ENCODE results near the gene KMT2B.
"Not testable (repeated sequence)": the region's sequence is repeated elsewhere in the genome, so short reads cannot be mapped to it uniquely, and the experiment has no call there.

Gene KMT2B

GRCh38 chr19:35675589-35676140, 42.1 kb upstream of the KMT2B start:
- TF ChIP-seq, protein P1, sequence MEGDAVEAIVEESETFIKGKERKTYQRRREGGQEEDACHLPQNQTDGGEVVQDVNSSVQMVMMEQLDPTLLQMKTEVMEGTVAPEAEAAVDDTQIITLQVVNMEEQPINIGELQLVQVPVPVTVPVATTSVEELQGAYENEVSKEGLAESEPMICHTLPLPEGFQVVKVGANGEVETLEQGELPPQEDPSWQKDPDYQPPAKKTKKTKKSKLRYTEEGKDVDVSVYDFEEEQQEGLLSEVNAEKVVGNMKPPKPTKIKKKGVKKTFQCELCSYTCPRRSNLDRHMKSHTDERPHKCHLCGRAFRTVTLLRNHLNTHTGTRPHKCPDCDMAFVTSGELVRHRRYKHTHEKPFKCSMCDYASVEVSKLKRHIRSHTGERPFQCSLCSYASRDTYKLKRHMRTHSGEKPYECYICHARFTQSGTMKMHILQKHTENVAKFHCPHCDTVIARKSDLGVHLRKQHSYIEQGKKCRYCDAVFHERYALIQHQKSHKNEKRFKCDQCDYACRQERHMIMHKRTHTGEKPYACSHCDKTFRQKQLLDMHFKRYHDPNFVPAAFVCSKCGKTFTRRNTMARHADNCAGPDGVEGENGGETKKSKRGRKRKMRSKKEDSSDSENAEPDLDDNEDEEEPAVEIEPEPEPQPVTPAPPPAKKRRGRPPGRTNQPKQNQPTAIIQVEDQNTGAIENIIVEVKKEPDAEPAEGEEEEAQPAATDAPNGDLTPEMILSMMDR (IDR thresholded peaks at IDR 0.05; ENCODE audit: insufficient read depth, low read length, missing control alignments), result no peak
- POLR2A ChIA-PET, result no interaction called here
- DNase-seq (ENCODE audit: low read depth, low spot score), result no peak
- CTCF ChIA-PET, result no interaction called here
- H3K4me3 ChIP-seq (ENCODE audit: low read depth, low read length), result no peak overlapping the region

GRCh38 chr19:35689836-35690235, 28.0 kb upstream of the KMT2B start:
- DNase-seq (ENCODE audit: low read depth, low spot score), result no peak
- POLR2A ChIA-PET, result no interaction called here
- no peak overlapping the region for H3K4me3 ChIP-seq (ENCODE audit: low read depth, low read length)
- CTCF ChIA-PET, result interaction anchor here (0.7 to 2.3 kb wide), 2 partner anchors 9 to 12 kb away, joined by 3 to 9 read pairs; no protein-coding TSS in a partner anchor
- TF ChIP-seq, protein P1 (IDR thresholded peaks at IDR 0.05; ENCODE audit: insufficient read depth, low read length, missing control alignments), result no peak

DNA sequence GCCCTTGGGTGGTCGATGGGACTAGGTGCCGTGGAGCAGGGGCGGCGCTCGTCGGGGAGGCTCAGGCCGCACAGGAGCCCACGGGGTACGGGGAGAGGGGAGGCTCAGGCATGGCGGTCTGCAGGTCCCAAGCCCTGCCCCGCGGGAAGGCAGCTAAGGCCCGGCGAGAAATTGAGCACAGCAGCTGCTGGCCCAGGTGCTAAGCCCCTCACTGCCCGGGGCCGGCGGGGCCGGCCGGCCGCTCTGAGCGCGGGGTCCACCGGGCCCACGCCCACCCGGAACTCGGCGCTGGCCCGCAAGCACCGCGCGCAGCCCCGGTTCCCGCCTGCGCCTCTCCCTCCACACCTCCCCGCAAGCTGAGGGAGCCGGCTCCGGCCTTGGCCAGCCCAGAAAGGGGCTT, 26.7 kb upstream of the KMT2B start:
- CTCF ChIA-PET, result interaction anchor here (1.1 to 2.3 kb wide), 2 partner anchors 11 to 24 kb away, joined by 3 to 9 read pairs; no protein-coding TSS in a partner anchor
- H3K4me3 ChIP-seq (ENCODE audit: low read depth, low read length); DNase-seq (ENCODE audit: low read depth, low spot score); POLR2A ChIA-PET: not testable (repeated sequence)

DNA sequence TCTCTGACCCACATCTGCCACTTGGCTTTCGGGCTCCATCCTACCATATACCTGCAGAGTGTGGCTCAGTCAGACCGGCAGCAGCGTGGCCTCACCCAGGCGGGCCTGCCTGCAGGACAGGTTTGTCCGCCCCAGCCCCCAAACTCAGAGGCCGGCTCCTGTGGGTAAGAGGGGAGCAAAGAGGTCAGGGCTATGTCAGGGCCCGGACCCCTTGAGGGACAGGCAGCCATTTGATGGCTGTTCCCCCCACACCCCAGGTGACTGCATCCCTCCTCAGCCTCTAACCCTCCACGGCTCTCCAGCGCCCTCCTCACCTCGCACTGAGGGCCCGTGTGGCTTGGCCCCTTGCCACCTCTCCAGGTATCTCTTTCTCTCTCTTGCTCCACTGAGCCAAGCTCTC, 25.8 kb upstream of the KMT2B start:
- TF ChIP-seq, protein P1 (IDR thresholded peaks at IDR 0.05; ENCODE audit: insufficient read depth, low read length, missing control alignments), result no peak
- H3K4me3 ChIP-seq (ENCODE audit: low read depth, low read length), result no peak overlapping the region
- no peak for DNase-seq (ENCODE audit: low read depth, low spot score)
- ChIA-PET POLR2A (no interaction called here), CTCF (interaction anchor here (0.7 to 2.4 kb wide), 17 partner anchors 9 to 339 kb away, joined by 3 to 28 read pairs (median 4); partner anchors contain the start of gene KMT2B)

DNA sequence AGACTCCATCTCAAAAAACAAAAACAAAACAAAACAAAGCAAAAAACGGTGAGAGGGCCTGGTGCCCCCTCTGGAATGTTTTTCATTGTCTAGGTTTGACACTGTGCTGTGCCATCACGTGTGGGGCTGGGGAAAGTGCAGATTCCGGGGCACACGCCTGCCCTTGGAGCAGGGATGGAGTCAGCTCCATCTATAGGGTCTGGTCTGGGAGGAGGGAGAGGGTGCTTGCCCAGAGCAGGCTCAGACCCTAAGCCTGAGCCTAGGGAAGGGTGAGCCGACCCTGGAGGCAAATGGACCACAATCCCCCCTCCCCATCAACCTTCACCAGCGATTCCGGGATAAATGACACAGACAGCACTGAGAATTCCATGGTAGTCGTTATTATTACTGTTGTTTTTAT, 24.4 kb upstream of the KMT2B start:
- no peak overlapping the region for H3K4me3 ChIP-seq (ENCODE audit: low read depth, low read length)
- TF ChIP-seq, protein P1 (IDR thresholded peaks at IDR 0.05; ENCODE audit: insufficient read depth, low read length, missing control alignments), result no peak
- CTCF ChIA-PET, result interaction anchor here (0.6 to 2.4 kb wide), 22 partner anchors 9 to 149 kb away, joined by 3 to 28 read pairs (median 4); partner anchors contain the start of genes IGFLR1 and KMT2B
- POLR2A ChIA-PET, result no interaction called here
- DNase-seq (ENCODE audit: low read depth, low spot score), result no peak

- no peak for DNase-seq (ENCODE audit: low read depth, low spot score)
- POLR2A ChIA-PET, result no interaction called here
- TF ChIP-seq, protein P1 (IDR thresholded peaks at IDR 0.05; ENCODE audit: insufficient read depth, low read length, missing control alignments), result peak; percentile 96
- CTCF ChIA-PET, result interaction anchor here (0.6 to 2.7 kb wide), 20 partner anchors 8 to 341 kb away, joined by 3 to 28 read pairs (median 4); partner anchors contain the start of genes COX6B1, PSENEN and U2AF1L4
- no peak overlapping the region for H3K4me3 ChIP-seq (ENCODE audit: low read depth, low read length)
Measured at GRCh38 chr19:35693835-35694599, 23.8 kb upstream of the KMT2B start.
